K562 treated with DMSO at 1 percent for 24 hours (cell line): ENCODE results near the gene CPNE4. TPM values are rescaled to one million over a fixed set of nuclear protein-coding genes. Genes with fewer than 3 reads are reported as not detected.

ENCODE experiments used
- total RNA-seq: library from RNA; unstranded; fragments of 300-600 nt; gene quantifications from 2 replicates; pipeline ENCODE4 v1.2.3, GENCODE V29; 2022; ENCODE audit warnings: low read depth; ENCODE audit not compliant: insufficient read depth

The CPNE4 gene
- total RNA-seq = not detected in 2 replicates

GRCh38 chr3:132034486-132035464 is at the start of gene CPNE4:
CPNE4 (minus strand) TSS chr3:132035014.

GRCh38 chr3:131502530-131503319 is 532.1 kb downstream of the CPNE4 start, which contains the start of gene MRPL3:
MRPL3 (minus strand) TSS chr3:131502971; CDS start chr3:131502821, 150 bp downstream.

